ENCODE measurements around the gene SERPINB6.

Gene SERPINB6

GRCh38 chr6:2964793-2965505, 6.4 kb downstream of the SERPINB6 start:
- no peak for TF ChIP-seq CTCF (IDR thresholded peaks at IDR 0.05; ENCODE audit: low read depth, low read length, missing control alignments)
- no peak overlapping the region for H3K4me3 ChIP-seq (ENCODE audit: low read depth, low read length)
- in situ Hi-C loops (cut with HindIII; ENCODE audit: low sequenced_read_pairs), result no loop called here
- no peak for DNase-seq (ENCODE audit: low read depth)

- no peak for TF ChIP-seq CTCF (IDR thresholded peaks at IDR 0.05; ENCODE audit: low read depth, low read length, missing control alignments)
These were observed 7.6 kb downstream of the SERPINB6 start for GRCh38 chr6:2963756-2964155.

GRCh38 chr6:2962636-2963035, 8.7 kb downstream of the SERPINB6 start:
- in situ Hi-C loops (cut with HindIII; ENCODE audit: low sequenced_read_pairs), result no loop called here
- no peak overlapping the region for H3K4me3 ChIP-seq (ENCODE audit: low read depth, low read length)
- no peak for TF ChIP-seq CTCF (IDR thresholded peaks at IDR 0.05; ENCODE audit: low read depth, low read length, missing control alignments)
- DNase-seq (ENCODE audit: low read depth), result no peak

More at GRCh38 chr6:2963756-2964155, 7.6 kb downstream of the SERPINB6 start:
- in situ Hi-C loops (cut with HindIII; ENCODE audit: low sequenced_read_pairs), result no loop called here
- DNase-seq (ENCODE audit: low read depth), result no peak
- no peak overlapping the region for H3K4me3 ChIP-seq (ENCODE audit: low read depth, low read length)

GRCh38 chr6:2962004-2962403, 9.4 kb downstream of the SERPINB6 start:
- H3K4me3 ChIP-seq (ENCODE audit: low read depth, low read length), result no peak overlapping the region
- no peak for DNase-seq (ENCODE audit: low read depth)
- TF ChIP-seq CTCF (IDR thresholded peaks at IDR 0.05; ENCODE audit: low read depth, low read length, missing control alignments), result no peak
- in situ Hi-C loops (cut with HindIII; ENCODE audit: low sequenced_read_pairs), result no loop called here

- no peak overlapping the region for H3K4me3 ChIP-seq (ENCODE audit: low read depth, low read length)
- in situ Hi-C loops (cut with HindIII; ENCODE audit: low sequenced_read_pairs), result no loop called here
- no peak for TF ChIP-seq CTCF (IDR thresholded peaks at IDR 0.05; ENCODE audit: low read depth, low read length, missing control alignments)
- DNase-seq (ENCODE audit: low read depth), result no peak
These were observed 9.9 kb downstream of the SERPINB6 start for GRCh38 chr6:2961506-2961905.

GRCh38 chr6:2960935-2961334, 10.4 kb downstream of the SERPINB6 start:
- TF ChIP-seq CTCF (IDR thresholded peaks at IDR 0.05; ENCODE audit: low read depth, low read length, missing control alignments), result no peak
- no peak overlapping the region for H3K4me3 ChIP-seq (ENCODE audit: low read depth, low read length)
- in situ Hi-C loops (cut with HindIII; ENCODE audit: low sequenced_read_pairs), result no loop called here
- no peak for DNase-seq (ENCODE audit: low read depth)
